Measurements from ENCODE around the gene TRIM62.
A peak's percentile ranks its signal among the peaks of the same experiment; 100 is the strongest.

The TRIM62 gene

DNA sequence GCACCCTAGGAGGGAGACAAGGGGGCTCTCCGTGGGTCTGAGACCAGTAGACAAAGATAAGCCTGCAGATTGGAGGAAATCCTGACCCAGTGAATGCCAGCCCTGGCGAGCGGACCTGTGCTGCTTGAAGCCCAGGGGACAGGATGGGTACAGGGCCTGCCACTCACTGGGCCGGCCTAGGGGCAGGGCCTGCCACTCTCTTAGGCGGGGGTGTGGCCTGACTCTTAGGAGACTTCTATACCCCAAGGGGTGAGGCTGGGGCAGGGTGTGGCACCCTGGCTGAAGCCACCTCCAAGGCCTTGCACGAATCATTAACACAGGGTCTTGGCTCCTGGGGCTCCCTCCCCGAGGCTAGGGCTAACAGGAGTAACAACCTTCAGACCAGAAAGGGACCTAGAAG, 30.7 kb downstream of the TRIM62 start:
- no peak for DNase-seq (ENCODE audit: low read depth)
- H3K4me3 ChIP-seq (ENCODE audit: low read depth, low read length), result no peak overlapping the region
- TF ChIP-seq, protein P1, sequence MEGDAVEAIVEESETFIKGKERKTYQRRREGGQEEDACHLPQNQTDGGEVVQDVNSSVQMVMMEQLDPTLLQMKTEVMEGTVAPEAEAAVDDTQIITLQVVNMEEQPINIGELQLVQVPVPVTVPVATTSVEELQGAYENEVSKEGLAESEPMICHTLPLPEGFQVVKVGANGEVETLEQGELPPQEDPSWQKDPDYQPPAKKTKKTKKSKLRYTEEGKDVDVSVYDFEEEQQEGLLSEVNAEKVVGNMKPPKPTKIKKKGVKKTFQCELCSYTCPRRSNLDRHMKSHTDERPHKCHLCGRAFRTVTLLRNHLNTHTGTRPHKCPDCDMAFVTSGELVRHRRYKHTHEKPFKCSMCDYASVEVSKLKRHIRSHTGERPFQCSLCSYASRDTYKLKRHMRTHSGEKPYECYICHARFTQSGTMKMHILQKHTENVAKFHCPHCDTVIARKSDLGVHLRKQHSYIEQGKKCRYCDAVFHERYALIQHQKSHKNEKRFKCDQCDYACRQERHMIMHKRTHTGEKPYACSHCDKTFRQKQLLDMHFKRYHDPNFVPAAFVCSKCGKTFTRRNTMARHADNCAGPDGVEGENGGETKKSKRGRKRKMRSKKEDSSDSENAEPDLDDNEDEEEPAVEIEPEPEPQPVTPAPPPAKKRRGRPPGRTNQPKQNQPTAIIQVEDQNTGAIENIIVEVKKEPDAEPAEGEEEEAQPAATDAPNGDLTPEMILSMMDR (IDR thresholded peaks at IDR 0.05; ENCODE audit: control insufficient read depth, extremely low read depth, insufficient read depth), result no peak

DNA sequence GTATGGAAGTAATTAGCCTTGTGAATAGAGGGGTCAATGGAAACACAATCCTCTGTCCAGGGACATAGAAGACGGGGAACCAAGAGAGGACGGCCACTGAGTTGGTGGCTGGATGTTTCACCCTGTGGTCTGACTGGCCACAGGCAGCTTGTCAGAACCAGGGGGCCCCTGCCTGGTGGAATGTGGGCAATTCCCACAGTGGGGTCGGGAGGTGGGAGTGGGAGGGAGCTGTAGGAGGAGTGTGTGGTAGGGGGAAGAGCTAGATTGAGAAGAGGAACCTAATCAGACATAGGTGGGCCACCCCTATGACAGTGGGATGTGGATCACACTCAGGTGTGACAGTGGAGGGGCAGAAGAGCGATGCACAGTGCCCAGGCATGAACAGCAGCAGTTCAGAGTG, 31.3 kb downstream of the TRIM62 start:
- H3K4me3 ChIP-seq (ENCODE audit: low read depth, low read length), result peak overlapping the region; percentile 25; the same call in 1 of the 2 replicates
- TF ChIP-seq, protein P1 (IDR thresholded peaks at IDR 0.05; ENCODE audit: control insufficient read depth, extremely low read depth, insufficient read depth), result no peak
- DNase-seq (ENCODE audit: low read depth), result no peak

- peak overlapping the region; percentile 25; the same call in 1 of the 2 replicates for H3K4me3 ChIP-seq (ENCODE audit: low read depth, low read length)
- peak; percentile 99 for DNase-seq (ENCODE audit: low read depth)
- TF ChIP-seq, protein P1 (IDR thresholded peaks at IDR 0.05; ENCODE audit: control insufficient read depth, extremely low read depth, insufficient read depth), result no peak
Observed at GRCh38 chr1:33149453-33150190, 32.2 kb downstream of the TRIM62 start.

- DNase-seq (ENCODE audit: low read depth), result no peak
- TF ChIP-seq, protein P1 (IDR thresholded peaks at IDR 0.05; ENCODE audit: control insufficient read depth, extremely low read depth, insufficient read depth), result no peak
Observed at GRCh38 chr1:33148615-33149014, 33.2 kb downstream of the TRIM62 start.

DNA sequence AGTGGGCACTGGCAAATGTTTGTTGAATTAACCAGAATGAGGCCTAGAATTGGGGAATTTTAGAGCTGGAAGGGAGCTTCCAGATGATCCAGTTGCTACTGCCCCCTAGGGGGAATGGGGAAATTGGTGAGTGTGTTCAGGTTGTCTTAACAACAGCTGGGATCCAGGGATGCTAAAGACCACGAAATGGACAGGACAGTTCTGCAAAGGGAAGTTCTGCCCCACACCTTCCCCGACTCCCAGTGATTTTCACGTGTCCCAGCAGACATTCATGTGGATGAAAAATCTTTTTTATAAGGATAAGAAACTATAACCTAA, 33.9 kb downstream of the TRIM62 start:
- no peak overlapping the region for H3K4me3 ChIP-seq (ENCODE audit: low read depth, low read length)
- TF ChIP-seq, protein P1 (IDR thresholded peaks at IDR 0.05; ENCODE audit: control insufficient read depth, extremely low read depth, insufficient read depth), result 0 out of 2 replicates have a peak, but pooled peaks have one; percentile 22
- DNase-seq (ENCODE audit: low read depth), result no peak

More at GRCh38 chr1:33148615-33149014, 33.2 kb downstream of the TRIM62 start:
- no peak overlapping the region for H3K4me3 ChIP-seq (ENCODE audit: low read depth, low read length)

DNA sequence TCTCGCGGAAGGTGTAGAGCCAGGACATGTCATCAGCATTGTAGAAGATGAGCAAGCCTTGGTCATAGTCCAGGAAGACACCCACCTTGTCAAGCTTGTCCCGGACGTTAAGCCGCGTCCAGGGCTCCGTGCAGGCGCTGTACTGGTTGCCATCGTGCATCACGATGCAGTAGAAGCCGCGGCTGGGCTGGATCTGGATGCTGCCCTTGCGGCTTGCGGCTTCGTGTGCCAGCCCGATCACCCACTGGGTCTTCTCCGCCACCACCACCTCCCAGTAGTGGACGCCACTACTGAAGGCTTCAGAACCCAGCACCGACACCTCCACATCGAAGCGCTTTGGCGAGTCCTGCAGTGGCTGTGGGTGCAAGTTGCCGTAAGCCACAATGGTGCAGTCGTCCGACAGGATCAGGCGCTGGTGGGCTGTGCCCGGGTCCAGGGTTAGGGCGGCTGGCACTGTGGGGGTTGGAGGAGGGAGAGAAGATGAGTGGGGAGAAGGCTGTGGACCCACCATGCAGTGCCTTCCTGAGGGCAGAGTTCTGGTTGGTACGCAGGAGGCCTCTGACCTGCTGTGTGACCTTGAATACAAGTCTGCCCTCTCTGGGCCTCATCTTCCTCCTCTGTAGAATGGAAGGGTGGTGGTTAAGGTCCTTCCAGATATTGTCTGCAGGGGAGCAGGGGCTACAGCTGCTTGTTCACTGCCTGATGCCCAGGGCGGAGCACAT, 34.4 kb downstream of the TRIM62 start:
- no peak for DNase-seq (ENCODE audit: low read depth)
- no peak overlapping the region for H3K4me3 ChIP-seq (ENCODE audit: low read depth, low read length)
- TF ChIP-seq, protein P1 (IDR thresholded peaks at IDR 0.05; ENCODE audit: control insufficient read depth, extremely low read depth, insufficient read depth), result no peak
